Stimulated activated CD4-positive, alpha-beta T cell treated with anti-CD3 and anti-CD28 coated beads, Interleukin-2, amount 100 ng/mL, for 4 hours (primary cell): ENCODE results near the gene RPS29.
A peak's percentile ranks its signal among the peaks of the same experiment; 100 is the strongest.
"Not testable (repeated sequence)": the region's sequence is repeated elsewhere in the genome, so short reads cannot be mapped to it uniquely, and the experiment has no call there.

Source experiments
- DNase-seq: peaks from one replicate; pipeline ENCODE4 v3.0.0-alpha.2; 2020; ENCODE audit warnings: low read depth

The RPS29 gene

DNA sequence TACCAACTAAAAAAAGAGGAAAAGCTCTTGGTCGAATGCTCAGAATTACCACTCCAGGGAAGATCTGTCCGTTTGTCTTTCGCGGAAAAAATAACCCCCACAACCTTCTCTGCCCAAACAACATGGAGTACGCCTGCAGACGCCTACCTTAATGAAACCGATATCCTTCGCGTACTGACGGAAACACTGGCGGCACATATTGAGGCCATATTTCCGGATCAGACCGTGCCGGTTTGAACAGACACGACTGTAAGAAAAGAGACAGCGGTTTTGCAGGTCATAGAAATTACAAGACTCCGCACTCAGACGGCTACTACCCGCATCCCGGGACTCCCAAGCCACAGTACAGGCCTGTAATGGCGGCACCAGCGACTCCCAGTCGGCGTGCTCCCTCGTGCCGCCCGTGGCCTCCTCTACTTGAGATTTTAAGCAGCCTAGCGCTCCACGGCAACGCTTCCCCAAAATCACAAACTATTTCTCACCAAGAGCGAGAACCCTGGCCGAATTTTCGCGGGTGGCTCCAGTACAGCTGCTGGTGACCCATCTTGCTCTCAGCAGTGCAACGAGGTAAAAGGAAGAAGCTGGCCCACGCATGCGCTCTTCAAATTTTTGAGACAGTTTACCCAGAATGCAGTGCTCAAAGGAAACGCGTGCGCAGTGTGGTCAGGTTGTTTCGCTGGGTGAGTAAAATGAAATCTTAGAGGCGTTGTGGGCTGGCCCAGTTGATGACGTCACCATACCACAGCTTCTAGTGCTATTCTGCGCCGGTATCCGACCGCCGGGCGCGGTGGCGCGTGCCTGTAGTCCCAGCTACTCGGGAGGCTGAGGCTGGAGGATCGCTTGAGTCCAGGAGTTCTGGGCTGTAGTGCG lies at the start of gene RPS29:
TSS of gene RPS29 (minus strand) at position 578 of the 870 bp plus-strand sequence. CDS start at position 544, 34 bp downstream.
- DNase-seq: peak; percentile 96

DNA sequence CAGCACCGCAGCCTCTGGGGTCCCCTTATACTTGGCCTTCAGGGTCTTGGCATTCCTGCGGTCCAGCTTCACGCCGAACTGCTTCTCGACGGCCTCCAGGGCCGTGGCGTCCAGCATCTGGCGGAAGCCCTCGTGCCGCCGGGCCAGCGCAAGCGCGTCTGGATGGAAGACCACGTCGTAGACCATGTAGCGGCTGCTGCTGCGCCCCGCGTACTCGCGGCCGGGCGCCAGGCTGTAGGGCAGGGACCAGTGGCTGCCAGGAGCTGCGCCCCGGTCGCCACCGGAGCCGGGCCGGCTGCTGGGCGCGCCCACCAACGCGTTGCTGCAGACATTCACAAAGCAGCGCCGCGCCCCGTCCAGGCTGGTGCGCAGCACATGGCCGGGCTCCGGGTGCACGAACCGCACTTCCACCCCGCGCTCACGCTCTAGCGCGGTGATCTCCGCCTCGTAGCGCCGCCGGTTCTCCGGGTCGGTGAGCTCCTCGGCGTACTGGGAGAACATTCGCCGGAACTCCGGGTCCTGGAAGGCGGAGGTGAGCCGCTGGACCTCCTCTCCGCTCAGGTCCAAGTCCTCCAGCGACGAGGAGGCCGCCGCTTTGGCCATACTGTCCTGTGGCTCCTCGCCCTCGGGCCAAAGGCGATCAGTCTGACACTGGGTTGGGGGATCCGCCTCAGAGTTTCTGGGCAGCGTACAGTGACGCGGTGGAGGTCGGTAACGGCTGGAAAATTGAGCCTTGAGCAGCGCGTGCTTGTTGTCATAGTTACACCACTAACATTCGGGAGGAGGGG lies 48.6 kb upstream of the RPS29 start, which contains the start of gene DNAAF2:
TSS of gene DNAAF2 (minus strand) at position 698 of the 788 bp plus-strand sequence. CDS start at position 603, 95 bp downstream.
- DNase-seq: peak; percentile 45

GRCh38 chr14:49633640-49634546 lies 47.7 kb upstream of the RPS29 start:
- DNase-seq: peak; percentile 93

- no peak for DNase-seq
Measured at GRCh38 chr14:49623941-49624839, 38.0 kb upstream of the RPS29 start.

- DNase-seq: no peak
Measured at GRCh38 chr14:49623387-49623786, 37.2 kb upstream of the RPS29 start.

- DNase-seq: no peak
Measured at GRCh38 chr14:49622022-49622607, 35.9 kb upstream of the RPS29 start.

- DNase-seq: peak; percentile 33
Measured at GRCh38 chr14:49621114-49621881, 35.1 kb upstream of the RPS29 start.

DNA sequence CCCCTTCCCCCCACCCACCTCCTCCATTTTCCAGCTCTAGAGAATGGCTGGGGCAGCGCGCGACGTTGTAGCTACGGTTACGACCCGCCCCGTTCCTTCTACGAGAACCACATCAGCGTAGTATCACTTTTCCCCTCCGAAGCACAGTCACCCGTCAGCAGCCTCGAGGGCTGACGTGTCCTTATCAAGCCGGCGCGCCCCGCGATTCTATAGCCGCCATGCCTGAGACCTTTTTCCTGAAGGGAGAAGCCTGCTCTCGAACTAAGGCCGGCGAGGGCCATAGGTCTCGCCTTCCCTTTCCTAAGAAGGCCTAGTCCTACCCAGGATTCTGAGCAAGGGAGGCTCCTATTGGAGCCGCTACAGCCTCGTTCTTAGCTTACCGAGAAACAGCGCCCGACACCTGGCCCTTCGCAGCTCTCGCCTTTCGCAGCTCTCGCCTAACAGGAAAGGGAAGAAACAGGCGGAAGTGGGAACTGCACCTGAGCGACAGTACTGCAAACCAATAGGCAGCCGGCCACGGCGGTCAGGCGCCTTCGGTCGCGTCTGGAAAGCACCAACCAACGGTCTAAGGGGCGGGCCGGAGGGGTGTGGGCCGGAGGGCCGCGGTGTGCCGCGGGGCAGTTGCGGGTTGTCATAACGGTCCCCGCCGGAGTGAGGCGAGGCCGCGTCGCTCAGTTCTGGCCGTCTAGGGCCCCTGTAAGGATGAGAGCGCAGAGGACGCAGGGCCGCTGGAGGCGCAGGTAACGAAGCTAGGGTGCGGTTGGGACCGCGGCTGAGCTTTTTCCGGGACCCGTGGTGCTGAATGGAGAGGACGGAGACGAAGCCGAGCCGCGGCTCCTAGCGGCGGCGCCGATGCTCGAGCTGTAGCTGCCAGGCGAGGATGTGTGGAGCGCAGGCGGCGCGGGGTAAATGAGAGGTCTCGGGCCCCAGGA lies 34.3 kb upstream of the RPS29 start, which contains the start of the genes MGAT2 and RPL36AL:
TSS of gene MGAT2 (plus strand) at position 618 of the 932 bp plus-strand sequence. CDS start 470 bp downstream, outside the sequence.
TSS of gene RPL36AL (minus strand) at position 445 of the 932 bp plus-strand sequence. CDS start 1,522 bp downstream, outside the sequence.
- peak; percentile 89 for DNase-seq

- DNase-seq: no peak
Measured at GRCh38 chr14:49619730-49620129, 33.5 kb upstream of the RPS29 start.

- not testable (repeated sequence) for DNase-seq
Measured at GRCh38 chr14:49619273-49619672, 33.1 kb upstream of the RPS29 start.

GRCh38 chr14:49617852-49618519 lies 31.8 kb upstream of the RPS29 start:
- DNase-seq: no peak

GRCh38 chr14:49615776-49616175 lies 29.6 kb upstream of the RPS29 start:
- no peak for DNase-seq

DNA sequence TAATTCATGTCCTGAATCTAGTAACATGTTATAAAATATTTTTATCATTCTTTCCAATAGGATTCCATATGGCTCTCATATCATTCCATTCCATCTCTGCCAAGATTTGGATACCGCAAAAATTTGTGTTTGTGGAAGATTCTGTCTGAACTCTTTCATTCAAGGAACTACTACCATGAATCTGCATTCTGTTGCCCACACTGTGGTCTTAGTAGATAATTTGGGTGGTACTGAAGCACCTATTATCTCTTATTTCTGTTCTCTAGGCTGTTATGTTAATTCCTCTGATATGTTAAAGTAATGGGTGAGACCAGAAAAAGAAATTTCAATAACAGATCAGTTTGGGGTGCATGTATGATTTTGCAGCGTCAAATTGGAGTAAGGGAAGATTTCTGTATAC lies 28.0 kb upstream of the RPS29 start:
- no peak for DNase-seq

- DNase-seq: no peak
Measured at GRCh38 chr14:49612671-49613070, 26.5 kb upstream of the RPS29 start.

DNA sequence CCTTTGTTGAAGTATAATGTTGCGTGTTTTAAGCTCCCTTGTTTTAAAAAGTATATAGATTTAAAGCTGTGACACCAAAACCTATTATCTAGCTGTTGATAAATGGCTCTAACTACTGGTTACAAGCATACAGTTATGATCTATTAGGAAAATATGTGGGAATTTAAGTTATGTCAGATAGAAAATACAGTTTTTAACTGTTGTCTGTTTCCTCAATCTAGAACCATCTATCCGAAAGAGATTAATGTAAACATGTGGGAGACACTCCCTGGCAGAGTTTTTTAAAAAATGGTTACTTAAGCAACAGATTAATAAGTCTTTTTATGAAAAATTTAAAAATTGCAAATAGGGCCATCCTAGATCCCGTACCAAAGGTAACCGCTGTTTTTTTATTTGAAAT lies 26.1 kb upstream of the RPS29 start:
- DNase-seq: no peak

- no peak for DNase-seq
Measured at GRCh38 chr14:49607583-49607982, 21.4 kb upstream of the RPS29 start.

DNA sequence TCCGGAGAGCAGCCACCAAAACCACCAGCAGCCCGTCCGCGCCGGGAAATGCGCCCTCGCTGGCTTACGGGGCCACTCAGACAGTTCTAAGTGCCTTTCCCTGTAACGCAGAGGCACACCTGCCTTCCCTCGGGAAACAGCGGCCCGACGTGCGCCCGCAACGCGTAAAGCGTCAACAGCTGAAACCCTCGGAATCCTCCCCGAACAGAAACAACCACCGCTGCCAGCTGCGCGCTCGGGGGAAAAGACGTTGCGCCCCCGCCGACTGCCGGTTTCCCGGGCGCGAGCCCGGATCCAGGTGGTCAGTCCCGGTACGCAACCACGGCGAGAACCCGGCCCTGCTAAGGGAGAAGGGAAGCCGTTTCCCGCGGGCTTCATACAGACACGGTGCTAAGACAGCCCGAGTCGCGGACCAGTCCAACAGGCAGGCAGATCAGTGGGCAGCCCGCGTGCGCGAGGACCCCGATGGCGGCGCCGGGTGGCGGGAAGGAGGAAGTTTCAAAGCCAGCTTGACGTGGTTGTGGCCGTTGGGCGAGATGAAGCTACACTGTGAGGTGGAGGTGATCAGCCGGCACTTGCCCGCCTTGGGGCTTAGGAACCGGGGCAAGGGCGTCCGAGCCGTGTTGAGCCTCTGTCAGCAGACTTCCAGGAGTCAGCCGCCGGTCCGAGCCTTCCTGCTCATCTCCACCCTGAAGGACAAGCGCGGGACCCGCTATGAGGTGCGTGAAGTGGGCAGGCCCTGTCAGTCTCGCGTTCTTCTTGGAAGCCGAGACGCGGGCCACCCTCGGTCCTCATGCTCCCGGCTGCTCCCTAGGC lies 12.5 kb upstream of the RPS29 start, which contains the start of gene LRR1:
TSS of gene LRR1 (plus strand) at position 456 of the 816 bp plus-strand sequence. CDS start at position 537, 81 bp downstream.
- DNase-seq: peak; percentile 63
